Astrocyte (in vitro differentiated cells and primary cell): ENCODE data around the gene ARMH4. TPM values are rescaled to one million over a fixed set of nuclear protein-coding genes. Genes with fewer than 3 reads are reported as not detected.

ENCODE experiments used
- DNase-seq: peaks from one replicate; pipeline ENCODE4 v3.0.0-alpha.2; 2010; ENCODE audit warnings: low read depth
- FAIRE-seq: peaks from 2 replicates; lab custom pipeline; 2011; peaks lifted over from hg19 to GRCh38; lab: Jason Lieb, UNC
- H2AFZ ChIP-seq: 2 replicates; pipeline ENCODE4 v1.6.0; 2012; ENCODE audit warnings: low read depth, low read length, inconsistent platforms
- H3K27ac ChIP-seq: 2 replicates; pipeline ENCODE4 v1.5.1; 2011; ENCODE audit warnings: low read depth, low read length, inconsistent platforms
- H3K27me3 ChIP-seq: 2 replicates; pipeline ENCODE4 v1.6.0; 2011; ENCODE audit warnings: low read length, inconsistent platforms; ENCODE audit not compliant: insufficient read depth
- H3K36me3 ChIP-seq: 2 replicates; pipeline ENCODE4 v1.5.1; 2011; ENCODE audit warnings: low read length, inconsistent platforms; ENCODE audit not compliant: insufficient read depth
- H3K4me1 ChIP-seq: 2 replicates; pipeline ENCODE4 v1.5.1; 2011; ENCODE audit warnings: low read length, inconsistent platforms; ENCODE audit not compliant: insufficient read depth
- H3K4me2 ChIP-seq: 2 replicates; pipeline ENCODE4 v1.6.0; 2012; ENCODE audit warnings: low read length, inconsistent platforms
- H3K4me3 ChIP-seq: 2 replicates; pipeline ENCODE4 v1.5.1; 2011; ENCODE audit warnings: low read depth, mild to moderate bottlenecking, low read length, inconsistent platforms; ENCODE audit not compliant: insufficient read depth
- H3K79me2 ChIP-seq: 2 replicates; pipeline ENCODE4 v1.6.0; 2012; ENCODE audit warnings: mild to moderate bottlenecking, low read length, inconsistent platforms; ENCODE audit not compliant: insufficient read depth
- H3K9ac ChIP-seq: 2 replicates; pipeline ENCODE4 v1.6.0; 2012; ENCODE audit warnings: mild to moderate bottlenecking, low read length, inconsistent platforms
- H3K9me3 ChIP-seq: 2 replicates; pipeline ENCODE4 v1.5.1; 2012; ENCODE audit warnings: low read depth, mild to moderate bottlenecking, low read length, inconsistent platforms; ENCODE audit not compliant: insufficient read depth
- H4K20me1 ChIP-seq: 2 replicates; pipeline ENCODE4 v1.6.0; 2012; ENCODE audit warnings: low read length, inconsistent platforms; ENCODE audit not compliant: insufficient read depth
- H3K27ac Mint-ChIP-seq: one replicate; pipeline ENCODE4 v1.8.0; 2021; ENCODE audit warnings: mild to moderate bottlenecking, mixed read lengths; ENCODE audit not compliant: unreplicated experiment
- H3K27me3 Mint-ChIP-seq: one replicate; pipeline ENCODE4 v1.8.0; 2021; ENCODE audit warnings: low read depth, mixed read lengths; ENCODE audit not compliant: unreplicated experiment
- H3K36me3 Mint-ChIP-seq: one replicate; pipeline ENCODE4 v1.8.0; 2021; ENCODE audit warnings: low read depth, mixed read lengths; ENCODE audit not compliant: unreplicated experiment
- H3K4me1 Mint-ChIP-seq: one replicate; pipeline ENCODE4 v1.8.0; 2021; ENCODE audit warnings: low read depth, mixed read lengths; ENCODE audit not compliant: unreplicated experiment
- H3K4me3 Mint-ChIP-seq: one replicate; pipeline ENCODE4 v1.8.0; 2021; ENCODE audit warnings: mild to moderate bottlenecking, moderate library complexity, mixed read lengths; ENCODE audit not compliant: unreplicated experiment
- H3K9me3 Mint-ChIP-seq: one replicate; pipeline ENCODE4 v1.8.0; 2021; ENCODE audit warnings: mild to moderate bottlenecking, mixed read lengths; ENCODE audit not compliant: unreplicated experiment
- CTCF ChIP-seq: IDR thresholded peaks from 2 replicates; pipeline ENCODE4 v1.5.1; 2011; ENCODE audit warnings: low read depth, mild to moderate bottlenecking, inconsistent platforms, low read length, moderate library complexity; ENCODE audit not compliant: insufficient read depth
- EZH2 ChIP-seq: IDR thresholded peaks from 2 replicates; pipeline ENCODE4 v1.6.1; 2012; ENCODE audit warnings: mild to moderate bottlenecking, low read length, inconsistent platforms; ENCODE audit not compliant: insufficient read depth
- total RNA-seq: library from RNA; stranded (reverse); gene quantifications from 2 replicates; pipeline ENCODE4 v1.2.1, GENCODE V29; 2021

The ARMH4 gene
- total RNA-seq, 1 donor from 2014 or later: 19.3 TPM

- no peak for DNase-seq
- no peaks in the 10 kb centered on the region for H3K36me3 Mint-ChIP-seq
- H3K9me3 Mint-ChIP-seq: peaks cover 2% of the 10 kb centered on the region
- H3K27me3 ChIP-seq: no peaks in the 10 kb centered on the region
- TF ChIP-seq CTCF (no peak), EZH2 (no peak)
- H3K27me3 Mint-ChIP-seq: peaks cover 14% of the 10 kb centered on the region
- no peaks in the 10 kb centered on the region for H3K9me3 ChIP-seq
- FAIRE-seq: no peak
- H3K9ac ChIP-seq: no peak overlapping the region
- H3K4me2 ChIP-seq: no peak overlapping the region
- H3K79me2 ChIP-seq: no peaks in the 10 kb centered on the region
- no peaks in the 10 kb centered on the region for H3K36me3 ChIP-seq
- H4K20me1 ChIP-seq: no peaks in the 10 kb centered on the region
- H3K27ac Mint-ChIP-seq: no peak overlapping the region
- no peaks in the 10 kb centered on the region for H3K4me1 ChIP-seq
- H3K27ac ChIP-seq: no peak overlapping the region
- no peak overlapping the region for H2AFZ ChIP-seq
- H3K4me3 ChIP-seq: no peak overlapping the region
- no peak overlapping the region for H3K4me3 Mint-ChIP-seq
- H3K4me1 Mint-ChIP-seq: no peaks in the 10 kb centered on the region
Observed at GRCh38 chr14:57981817-57982560, 170.0 kb downstream of the ARMH4 start.

GRCh38 chr14:57979376-57980048, 172.5 kb downstream of the ARMH4 start:
- no peak for FAIRE-seq
- Mint-ChIP-seq H3K36me3 (no peaks in the 10 kb centered on the region), H3K27ac (no peak overlapping the region), H3K9me3 (peaks cover 2% of the 10 kb centered on the region), H3K27me3 (peaks cover 14% of the 10 kb centered on the region), H3K4me3 (no peak overlapping the region), H3K4me1 (no peaks in the 10 kb centered on the region)
- Histone ChIP-seq H3K36me3 (no peaks in the 10 kb centered on the region), H3K79me2 (no peaks in the 10 kb centered on the region), H3K9ac (no peak overlapping the region), H3K4me2 (no peak overlapping the region), H3K27ac (no peak overlapping the region), H3K9me3 (no peaks in the 10 kb centered on the region), H2AFZ (no peak overlapping the region), H3K4me1 (no peaks in the 10 kb centered on the region), H3K4me3 (no peak overlapping the region), H3K27me3 (no peaks in the 10 kb centered on the region), H4K20me1 (no peaks in the 10 kb centered on the region)
- TF ChIP-seq EZH2 (no peak), CTCF (no peak)
- DNase-seq: no peak

- H3K4me3 Mint-ChIP-seq: no peak overlapping the region
- no peak for FAIRE-seq
Observed at GRCh38 chr14:57976701-57977100, 175.3 kb downstream of the ARMH4 start.

More at GRCh38 chr14:57976701-57977100, 175.3 kb downstream of the ARMH4 start:
- no peak overlapping the region for H3K27ac ChIP-seq
- H3K27me3 ChIP-seq: no peaks in the 10 kb centered on the region
- H2AFZ ChIP-seq: no peak overlapping the region
- H3K9me3 Mint-ChIP-seq: no peaks in the 10 kb centered on the region
- H4K20me1 ChIP-seq: no peaks in the 10 kb centered on the region
- H3K36me3 Mint-ChIP-seq: no peaks in the 10 kb centered on the region
- no peaks in the 10 kb centered on the region for H3K36me3 ChIP-seq
- TF ChIP-seq EZH2 (no peak), CTCF (no peak)
- H3K4me2 ChIP-seq: no peak overlapping the region
- no peak overlapping the region for H3K4me3 ChIP-seq
- no peak overlapping the region for H3K27ac Mint-ChIP-seq
- H3K9me3 ChIP-seq: no peaks in the 10 kb centered on the region
- H3K4me1 Mint-ChIP-seq: no peaks in the 10 kb centered on the region
- H3K9ac ChIP-seq: no peak overlapping the region
- no peaks in the 10 kb centered on the region for H3K79me2 ChIP-seq
- no peaks in the 10 kb centered on the region for H3K4me1 ChIP-seq
- H3K27me3 Mint-ChIP-seq: peaks cover 14% of the 10 kb centered on the region
- DNase-seq: no peak
